HepG2 (cell line): Measurements from ENCODE around the gene NEDD4L.

Experiments
- BRCA1 ChIP-seq: sonication (generic); formaldehyde crosslinking; IDR thresholded peaks from 2 replicates; pipeline ENCODE4 v1.4.0; 2020; ENCODE audit warnings: missing genetic modification reagents
- EZH2 ChIP-seq: conservative IDR thresholded peaks from 2 replicates; pipeline ENCODE4 v1.6.1; 2012; ENCODE audit warnings: mild to moderate bottlenecking, low read depth, low read length, moderate library complexity
- FOSL2 ChIP-seq: sonication (generic); formaldehyde crosslinking; IDR thresholded peaks from 2 replicates; pipeline ENCODE4 v1.4.0; 2020; ENCODE audit warnings: missing genetic modification reagents
- GTF2F1 ChIP-seq: fragments of 150-350 bp; IDR thresholded peaks from 2 replicates; pipeline ENCODE4 v1.6.1; 2014; ENCODE audit warnings: low read length
- IRF2 ChIP-seq: IDR thresholded peaks from 2 replicates; pipeline ENCODE4 v1.6.1; 2018; ENCODE audit warnings: missing genetic modification reagents, missing compliant biosample characterization
- NFE2L2 ChIP-seq: fragments of 150-350 bp; IDR thresholded peaks from 2 replicates; pipeline ENCODE4 v1.6.1; 2014; ENCODE audit warnings: low read length
- POLR2AphosphoS2 ChIP-seq: IDR thresholded peaks from 2 replicates; pipeline ENCODE4 v1.6.1; 2011; ENCODE audit warnings: low read depth, low read length, improper control_type of control experiment
- SMAD1 ChIP-seq: sonication (generic); formaldehyde crosslinking; IDR thresholded peaks from 2 replicates; pipeline ENCODE4 v1.4.0; 2020; ENCODE audit warnings: missing genetic modification reagents, low read depth, mild to moderate bottlenecking, borderline replicate concordance
- TF ChIP-seq, protein P1 (sequence below): sonication (generic); formaldehyde crosslinking; IDR thresholded peaks from 2 replicates; pipeline ENCODE4 v1.4.0; 2020; ENCODE audit warnings: missing genetic modification reagents
- TF ChIP-seq, protein P2 (sequence below): IDR thresholded peaks from 2 replicates; pipeline ENCODE4 v1.6.1; 2016; ENCODE audit warnings: control low read depth

DNA sequence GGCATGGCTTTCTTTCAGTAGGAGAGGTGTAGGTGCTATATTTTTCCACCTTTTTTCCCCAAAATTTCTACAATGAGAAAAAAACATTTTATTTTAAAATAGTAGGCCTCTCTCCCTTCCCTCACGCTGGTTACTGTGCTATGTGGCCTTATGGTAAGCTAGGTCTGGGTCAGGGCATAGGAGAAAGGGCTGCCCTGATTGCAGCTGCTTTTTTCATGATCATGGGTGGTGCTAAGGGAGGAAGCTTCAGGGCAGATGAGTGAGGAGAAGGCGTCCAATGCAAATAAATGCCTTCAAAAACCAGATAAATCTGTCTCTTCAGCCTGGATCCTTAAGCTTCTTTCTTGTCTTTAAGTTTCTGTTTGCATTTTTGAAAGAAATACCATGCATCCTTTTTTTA lies 338.4 kb downstream of the NEDD4L start:
- TF ChIP-seq EZH2 (no peak), NFE2L2 (no peak), GTF2F1 (no peak), SMAD1 (no peak), POLR2AphosphoS2 (no peak), BRCA1 (CRISPR knock-in tag) (no peak), IRF2 (no peak), FOSL2 (no peak)
- TF ChIP-seq, protein P1, sequence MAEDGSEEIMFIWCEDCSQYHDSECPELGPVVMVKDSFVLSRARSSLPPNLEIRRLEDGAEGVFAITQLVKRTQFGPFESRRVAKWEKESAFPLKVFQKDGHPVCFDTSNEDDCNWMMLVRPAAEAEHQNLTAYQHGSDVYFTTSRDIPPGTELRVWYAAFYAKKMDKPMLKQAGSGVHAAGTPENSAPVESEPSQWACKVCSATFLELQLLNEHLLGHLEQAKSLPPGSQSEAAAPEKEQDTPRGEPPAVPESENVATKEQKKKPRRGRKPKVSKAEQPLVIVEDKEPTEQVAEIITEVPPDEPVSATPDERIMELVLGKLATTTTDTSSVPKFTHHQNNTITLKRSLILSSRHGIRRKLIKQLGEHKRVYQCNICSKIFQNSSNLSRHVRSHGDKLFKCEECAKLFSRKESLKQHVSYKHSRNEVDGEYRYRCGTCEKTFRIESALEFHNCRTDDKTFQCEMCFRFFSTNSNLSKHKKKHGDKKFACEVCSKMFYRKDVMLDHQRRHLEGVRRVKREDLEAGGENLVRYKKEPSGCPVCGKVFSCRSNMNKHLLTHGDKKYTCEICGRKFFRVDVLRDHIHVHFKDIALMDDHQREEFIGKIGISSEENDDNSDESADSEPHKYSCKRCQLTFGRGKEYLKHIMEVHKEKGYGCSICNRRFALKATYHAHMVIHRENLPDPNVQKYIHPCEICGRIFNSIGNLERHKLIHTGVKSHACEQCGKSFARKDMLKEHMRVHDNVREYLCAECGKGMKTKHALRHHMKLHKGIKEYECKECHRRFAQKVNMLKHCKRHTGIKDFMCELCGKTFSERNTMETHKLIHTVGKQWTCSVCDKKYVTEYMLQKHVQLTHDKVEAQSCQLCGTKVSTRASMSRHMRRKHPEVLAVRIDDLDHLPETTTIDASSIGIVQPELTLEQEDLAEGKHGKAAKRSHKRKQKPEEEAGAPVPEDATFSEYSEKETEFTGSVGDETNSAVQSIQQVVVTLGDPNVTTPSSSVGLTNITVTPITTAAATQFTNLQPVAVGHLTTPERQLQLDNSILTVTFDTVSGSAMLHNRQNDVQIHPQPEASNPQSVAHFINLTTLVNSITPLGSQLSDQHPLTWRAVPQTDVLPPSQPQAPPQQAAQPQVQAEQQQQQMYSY, result no peak
- TF ChIP-seq, protein P2, sequence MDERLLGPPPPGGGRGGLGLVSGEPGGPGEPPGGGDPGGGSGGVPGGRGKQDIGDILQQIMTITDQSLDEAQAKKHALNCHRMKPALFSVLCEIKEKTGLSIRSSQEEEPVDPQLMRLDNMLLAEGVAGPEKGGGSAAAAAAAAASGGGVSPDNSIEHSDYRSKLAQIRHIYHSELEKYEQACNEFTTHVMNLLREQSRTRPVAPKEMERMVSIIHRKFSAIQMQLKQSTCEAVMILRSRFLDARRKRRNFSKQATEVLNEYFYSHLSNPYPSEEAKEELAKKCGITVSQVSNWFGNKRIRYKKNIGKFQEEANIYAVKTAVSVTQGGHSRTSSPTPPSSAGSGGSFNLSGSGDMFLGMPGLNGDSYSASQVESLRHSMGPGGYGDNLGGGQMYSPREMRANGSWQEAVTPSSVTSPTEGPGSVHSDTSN (CRISPR knock-in tag), result no peak
